Measurements from ENCODE around the gene VASH2. TPM values are rescaled to one million over a fixed set of nuclear protein-coding genes. Genes with fewer than 3 reads are reported as not detected.

Gene VASH2
- total RNA-seq, 4 donors from 2014 or later, result under 0.01 to 0.63 (median 0.35) TPM

DNA sequence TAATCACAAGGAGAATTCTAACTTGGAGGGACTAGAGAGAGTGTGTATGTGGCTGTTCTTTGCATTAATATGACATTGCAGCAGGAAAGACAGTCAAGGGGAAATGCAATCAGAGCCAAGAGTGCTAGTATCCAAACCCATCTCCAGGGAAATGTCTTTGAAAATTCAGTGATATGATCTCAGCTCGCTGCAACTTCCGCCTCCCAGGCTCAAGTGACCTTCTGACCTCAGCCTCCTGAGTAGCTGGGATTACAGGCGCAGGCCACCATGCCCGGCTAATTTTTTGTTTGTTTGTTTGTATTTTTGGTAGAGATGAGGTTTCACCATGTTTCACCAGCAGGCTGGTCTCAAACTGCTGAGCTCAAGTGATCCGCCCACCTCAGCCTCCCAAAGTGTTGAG, 16.3 kb downstream of the VASH2 start:
- 69 to 70% methylated on average over 5 of the region's 5 CpGs for WGBS, 2 donors
- H3K27ac ChIP-seq, result no peak overlapping the region
- DNase-seq (ENCODE audit: low spot score in 2 of 2), result no peak
- TF ChIP-seq POLR2A (IDR thresholded peaks at IDR 0.05) (no peak), EP300 (IDR thresholded peaks at IDR 0.05) (no peak)
- TF ChIP-seq, protein P1, sequence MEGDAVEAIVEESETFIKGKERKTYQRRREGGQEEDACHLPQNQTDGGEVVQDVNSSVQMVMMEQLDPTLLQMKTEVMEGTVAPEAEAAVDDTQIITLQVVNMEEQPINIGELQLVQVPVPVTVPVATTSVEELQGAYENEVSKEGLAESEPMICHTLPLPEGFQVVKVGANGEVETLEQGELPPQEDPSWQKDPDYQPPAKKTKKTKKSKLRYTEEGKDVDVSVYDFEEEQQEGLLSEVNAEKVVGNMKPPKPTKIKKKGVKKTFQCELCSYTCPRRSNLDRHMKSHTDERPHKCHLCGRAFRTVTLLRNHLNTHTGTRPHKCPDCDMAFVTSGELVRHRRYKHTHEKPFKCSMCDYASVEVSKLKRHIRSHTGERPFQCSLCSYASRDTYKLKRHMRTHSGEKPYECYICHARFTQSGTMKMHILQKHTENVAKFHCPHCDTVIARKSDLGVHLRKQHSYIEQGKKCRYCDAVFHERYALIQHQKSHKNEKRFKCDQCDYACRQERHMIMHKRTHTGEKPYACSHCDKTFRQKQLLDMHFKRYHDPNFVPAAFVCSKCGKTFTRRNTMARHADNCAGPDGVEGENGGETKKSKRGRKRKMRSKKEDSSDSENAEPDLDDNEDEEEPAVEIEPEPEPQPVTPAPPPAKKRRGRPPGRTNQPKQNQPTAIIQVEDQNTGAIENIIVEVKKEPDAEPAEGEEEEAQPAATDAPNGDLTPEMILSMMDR (IDR thresholded peaks at IDR 0.05), result no peak
- H3K36me3 ChIP-seq, result no peaks in the 10 kb centered on the region
- H3K4me1 ChIP-seq, result no peaks in the 10 kb centered on the region
- H3K4me3 ChIP-seq, result no peak overlapping the region
- H3K27me3 ChIP-seq, result no peaks in the 10 kb centered on the region
- no peaks in the 10 kb centered on the region for H3K9me3 ChIP-seq

DNA sequence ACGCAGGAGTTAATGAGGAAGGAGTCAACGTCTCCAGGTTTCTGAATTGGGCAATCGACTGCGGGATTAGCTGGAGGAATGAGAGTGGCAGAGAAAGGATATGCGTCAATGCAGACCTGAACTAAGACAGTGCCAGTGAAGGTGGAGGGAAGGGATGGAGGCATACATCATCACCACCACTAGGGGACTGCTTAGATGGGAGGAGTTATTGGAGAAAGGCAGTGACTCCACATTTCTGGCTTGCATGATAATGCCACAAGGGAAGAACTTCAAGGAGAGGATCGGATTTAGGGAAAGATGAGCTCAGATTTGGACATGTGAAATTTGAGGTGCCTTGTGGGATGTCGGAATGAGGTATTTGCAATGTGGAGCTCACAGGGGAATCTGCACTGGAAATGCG, 17.5 kb downstream of the VASH2 start:
- TF ChIP-seq POLR2A (IDR thresholded peaks at IDR 0.05) (no peak), EP300 (IDR thresholded peaks at IDR 0.05) (no peak)
- TF ChIP-seq, protein P1 (IDR thresholded peaks at IDR 0.05), result peak in 3 of 5 experiments; percentile 10 to 23 (median 23)

DNA sequence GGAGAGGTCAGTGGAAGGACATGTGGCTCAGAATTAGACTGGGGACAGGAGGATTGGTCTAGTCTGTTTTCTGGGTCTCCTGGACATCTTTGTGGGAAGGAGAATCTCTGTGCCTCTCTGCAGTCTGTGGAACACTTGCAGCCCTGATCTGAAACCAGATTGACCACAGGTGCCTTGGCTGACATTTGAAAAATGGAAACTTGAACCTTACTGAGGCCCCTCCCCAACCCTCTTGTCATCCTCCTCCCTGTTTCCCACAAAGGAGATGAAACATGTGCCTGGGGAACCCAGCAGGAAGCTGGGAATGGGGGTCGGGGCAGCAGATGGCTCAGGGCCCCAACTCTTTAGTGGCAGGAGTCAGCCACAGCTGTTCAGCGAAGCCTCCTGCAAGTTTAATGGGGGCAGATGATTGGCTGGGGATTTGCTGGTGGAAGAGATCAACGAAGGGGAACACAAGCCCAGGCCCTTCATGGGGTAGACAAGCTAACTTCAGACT, 18.1 kb downstream of the VASH2 start:
- H3K27me3 ChIP-seq, result no peaks in the 10 kb centered on the region
- 38 to 48% methylated on average over 3 of the region's 3 CpGs for WGBS, 2 donors
- H3K4me3 ChIP-seq, result no peak overlapping the region
- no peaks in the 10 kb centered on the region for H3K4me1 ChIP-seq
- no peak for DNase-seq (ENCODE audit: low spot score in 2 of 2)
- H3K9me3 ChIP-seq, result no peaks in the 10 kb centered on the region
- TF ChIP-seq, protein P1 (IDR thresholded peaks at IDR 0.05), result no peak
- no peak for TF ChIP-seq POLR2A (IDR thresholded peaks at IDR 0.05)
- TF ChIP-seq EP300 (IDR thresholded peaks at IDR 0.05), result no peak
- H3K36me3 ChIP-seq, result no peaks in the 10 kb centered on the region
- H3K27ac ChIP-seq, result no peak overlapping the region

More for the DNA sequence above, 17.5 kb downstream of the VASH2 start:
- Histone ChIP-seq H3K9me3 (no peaks in the 10 kb centered on the region), H3K4me1 (no peaks in the 10 kb centered on the region), H3K36me3 (no peaks in the 10 kb centered on the region), H3K27me3 (no peaks in the 10 kb centered on the region), H3K4me3 (no peak overlapping the region), H3K27ac (no peak overlapping the region)
- no peak for DNase-seq (ENCODE audit: low spot score in 2 of 2)
- 78 to 80% methylated on average over 8 of the region's 8 CpGs for WGBS, 2 donors

DNA sequence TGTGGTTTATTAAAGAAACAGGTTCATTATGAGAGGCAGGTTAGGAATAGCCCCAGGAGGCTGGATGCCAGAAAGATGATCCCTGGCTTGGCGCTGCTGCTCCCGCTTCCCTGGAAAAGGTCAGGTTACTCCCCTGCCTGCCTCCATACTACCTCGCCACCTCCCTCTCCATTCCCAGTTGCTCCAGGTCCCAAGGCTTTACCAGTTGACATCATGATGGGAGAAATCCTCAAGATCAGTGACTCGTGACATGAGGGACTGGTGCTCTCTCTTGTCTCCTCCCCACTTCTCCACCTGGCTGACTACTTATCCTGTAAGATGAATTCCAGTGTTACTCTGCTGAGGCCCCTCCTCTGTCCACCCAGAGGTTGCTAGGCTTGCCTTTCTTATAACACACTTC, 19.7 kb downstream of the VASH2 start:
- no peak overlapping the region for H3K4me3 ChIP-seq
- no peaks in the 10 kb centered on the region for H3K36me3 ChIP-seq
- no peak for TF ChIP-seq POLR2A (IDR thresholded peaks at IDR 0.05)
- TF ChIP-seq, protein P1 (IDR thresholded peaks at IDR 0.05), result no peak
- TF ChIP-seq EP300 (IDR thresholded peaks at IDR 0.05), result no peak
- no peaks in the 10 kb centered on the region for H3K9me3 ChIP-seq
- DNase-seq (ENCODE audit: low spot score in 2 of 2), result no peak
- H3K27me3 ChIP-seq, result no peaks in the 10 kb centered on the region
- H3K4me1 ChIP-seq, result no peaks in the 10 kb centered on the region
- H3K27ac ChIP-seq, result no peak overlapping the region
- 92 to 93% methylated on average over 4 of the region's 4 CpGs for WGBS, 2 donors

DNA sequence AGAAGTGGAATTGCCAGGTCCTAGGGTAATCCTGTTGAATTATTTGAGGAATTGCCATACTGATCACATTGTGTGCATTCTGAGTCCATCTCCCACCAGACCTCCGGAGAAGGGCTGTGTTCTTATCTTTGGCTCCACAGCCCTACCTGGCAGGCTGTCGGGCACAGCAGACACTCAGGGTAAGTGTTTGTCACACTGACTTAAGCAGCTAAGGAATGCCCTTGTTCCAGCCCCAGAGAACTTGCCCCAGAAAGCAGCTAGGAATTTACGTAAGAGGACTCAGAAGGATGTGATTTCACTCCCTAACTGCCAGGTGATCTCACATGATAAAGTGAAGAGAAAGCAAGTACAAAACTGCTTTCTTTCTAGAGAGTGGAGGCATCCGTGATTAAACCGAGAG, 21.0 kb downstream of the VASH2 start:
- Histone ChIP-seq H3K4me1 (no peaks in the 10 kb centered on the region), H3K4me3 (no peak overlapping the region), H3K36me3 (no peaks in the 10 kb centered on the region), H3K27me3 (no peaks in the 10 kb centered on the region), H3K27ac (no peak overlapping the region), H3K9me3 (no peaks in the 10 kb centered on the region)
- WGBS, 2 donors, result 91 to 92% methylated on average over 5 of the region's 5 CpGs
- no peak for DNase-seq (ENCODE audit: low spot score in 2 of 2)
- TF ChIP-seq, protein P1 (IDR thresholded peaks at IDR 0.05), result no peak
- TF ChIP-seq POLR2A (IDR thresholded peaks at IDR 0.05), result no peak
- TF ChIP-seq EP300 (IDR thresholded peaks at IDR 0.05), result no peak
